Aorta (tissue), 5 donors: ENCODE results near the gene CALHM4. TPM values are rescaled to one million over a fixed set of nuclear protein-coding genes. Genes with fewer than 3 reads are reported as not detected.

ENCODE experiments used
- ATAC-seq: fragments of 200-7000 bp; cut with Tn5 transposase; one replicate; pipeline ENCODE4 v1.9.1; 2022; ENCODE audit warnings: moderate library complexity; ENCODE audit not compliant: low FRiP score
- DNase-seq, 2 donors: peaks; one replicate each; pipeline ENCODE4 v3.0.0-alpha.2; 2020
- H3K27ac ChIP-seq, 2 donors: one replicate each; pipeline ENCODE4 v1.5.1; 2013; ENCODE audit warnings: low read length in 2 of 2, mild to moderate bottlenecking in 2 of 2, moderate library complexity in 2 of 2, control low read depth in 1 of 2, inconsistent platforms in 1 of 2, low read depth in 1 of 2
- H3K27me3 ChIP-seq, 2 donors: one replicate each; pipeline ENCODE4 v1.6.1; 2013; ENCODE audit warnings: control low read depth in 1 of 2, low read length in 1 of 2, mild to moderate bottlenecking in 1 of 2, moderate library complexity in 1 of 2; ENCODE audit not compliant: insufficient read depth in 2 of 2, control insufficient read depth in 1 of 2
- H3K36me3 ChIP-seq, 2 donors: one replicate each; pipeline ENCODE4 v1.6.1; 2013; ENCODE audit warnings: control low read depth in 1 of 2, low read length in 1 of 2, mild to moderate bottlenecking in 1 of 2; ENCODE audit not compliant: insufficient read depth in 2 of 2, control insufficient read depth in 1 of 2
- H3K4me1 ChIP-seq, 2 donors: one replicate each; pipeline ENCODE4 v1.6.1; 2013; ENCODE audit warnings: low read length in 2 of 2, control low read depth in 1 of 2, mild to moderate bottlenecking in 1 of 2, moderate library complexity in 1 of 2; ENCODE audit not compliant: insufficient read depth in 2 of 2, control insufficient read depth in 1 of 2
- H3K4me3 ChIP-seq, 2 donors: one replicate each; pipeline ENCODE4 v1.5.1; 2013; ENCODE audit warnings: low read length in 2 of 2, control low read depth in 1 of 2, mild to moderate bottlenecking in 1 of 2
- H3K9me3 ChIP-seq: one replicate; pipeline ENCODE4 v1.6.1; 2013; ENCODE audit warnings: mild to moderate bottlenecking, low read length; ENCODE audit not compliant: control insufficient read depth
- WGBS, 2 donors: extraction: QIAGEN DNeasy Blood & Tissue Kit; methylation state at CpG; one replicate each; pipeline ENCODE4 v1.1.7; 2013; 5-methylcytosine and 5-hydroxymethylcytosine counted together
- intact Hi-C, 2 donors: fragments of 100-400 bp; cut with DNase I; formaldehyde crosslinking; loops; one replicate each; pipeline versions ENCODE4 v1.14.2 to v1.15.0; 2022
- polyA plus RNA-seq, 2 donors: library from polyadenylated mRNA; stranded (reverse); fragments of 200-250 nt; gene quantifications; one replicate each; pipeline ENCODE4 v1.2.3, GENCODE V29; 2013
- total RNA-seq, 2 donors: library from RNA; stranded (reverse); fragmentation: NEBNext Ultra II Directional; extraction: Animal tissue kit (Norgen Biotek cat#: 25700); gene quantifications; one replicate each; pipeline ENCODE4 v1.2.1, GENCODE V29; 2021
- donor health status: healthy with polysubstance abuse.
- donor health status: Bipolar disorder and iron deficiency.
- donor health status: DM: no; HTN: no; CAD: no.
- donor health status: DM: no; HTN: no; CAD: no.
- donor health status: DM: yes; HTN: yes; CAD: no.

CALHM4 gene
- total and polyA plus RNA-seq, 4 donors: 0.26 TPM; not detected in 3

DNA sequence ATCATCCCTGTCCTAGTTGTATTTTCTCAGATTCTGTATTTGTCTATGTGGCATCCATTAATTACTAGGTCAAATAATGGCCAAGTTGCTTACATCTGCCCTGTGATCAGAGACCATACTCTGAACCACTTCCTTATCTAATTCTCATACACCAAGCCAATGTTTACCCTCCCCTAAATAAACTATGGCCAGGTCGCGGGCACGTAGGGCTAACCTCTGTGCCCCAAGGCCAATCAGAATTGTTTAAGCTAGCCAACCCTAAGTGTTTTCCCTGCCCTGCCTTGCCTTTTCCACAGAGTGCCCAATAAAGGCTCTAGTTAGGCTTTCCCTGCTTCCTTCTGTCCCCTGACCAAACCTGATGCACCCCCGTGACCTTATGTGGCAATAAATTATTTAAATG lies 2.8 kb upstream of the CALHM4 start:
- H3K27me3 ChIP-seq: no peaks in the 10 kb centered on the region
- WGBS, 2 donors: 16 to 19% methylated on average over 4 of the region's 4 CpGs

DNA sequence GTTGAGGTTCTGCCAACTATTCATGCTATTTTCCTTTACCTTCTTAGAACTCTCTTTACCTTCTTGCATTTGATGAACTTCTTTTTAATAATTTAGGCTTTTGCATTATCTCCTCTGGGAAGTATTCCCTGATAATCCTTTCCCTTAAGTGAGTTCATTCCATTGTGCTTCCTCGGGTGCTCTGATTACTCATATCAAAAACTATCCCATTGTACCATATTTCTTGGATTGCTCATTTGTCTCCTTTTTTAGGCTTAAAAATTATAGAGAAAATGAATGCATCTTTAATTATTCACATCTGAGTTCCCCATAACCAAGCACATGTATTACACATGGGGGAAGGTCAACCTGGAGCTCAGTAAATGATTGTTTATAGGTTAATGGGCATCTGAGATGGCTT lies 2.5 kb downstream of the CALHM4 start:
- H3K27ac ChIP-seq: no peak overlapping the region
- H3K9me3 ChIP-seq: no peaks in the 10 kb centered on the region
- no peaks in the 10 kb centered on the region for H3K36me3 ChIP-seq
- no peaks in the 10 kb centered on the region for H3K4me1 ChIP-seq
- H3K27me3 ChIP-seq: no peaks in the 10 kb centered on the region
- no peak overlapping the region for H3K4me3 ChIP-seq
- intact Hi-C loops: no loop called here
- DNase-seq: no peak
- WGBS, 2 donors: 56 to 71% methylated on average over 1 of the region's 1 CpG
- no peak for ATAC-seq

More for the DNA sequence above, 2.8 kb upstream of the CALHM4 start:
- H3K27ac ChIP-seq: no peak overlapping the region
- H3K9me3 ChIP-seq: no peaks in the 10 kb centered on the region
- no peak for ATAC-seq
- no peaks in the 10 kb centered on the region for H3K4me1 ChIP-seq
- intact Hi-C loops: no loop called here
- H3K36me3 ChIP-seq: no peaks in the 10 kb centered on the region
- no peak overlapping the region for H3K4me3 ChIP-seq
- DNase-seq: no peak

DNA sequence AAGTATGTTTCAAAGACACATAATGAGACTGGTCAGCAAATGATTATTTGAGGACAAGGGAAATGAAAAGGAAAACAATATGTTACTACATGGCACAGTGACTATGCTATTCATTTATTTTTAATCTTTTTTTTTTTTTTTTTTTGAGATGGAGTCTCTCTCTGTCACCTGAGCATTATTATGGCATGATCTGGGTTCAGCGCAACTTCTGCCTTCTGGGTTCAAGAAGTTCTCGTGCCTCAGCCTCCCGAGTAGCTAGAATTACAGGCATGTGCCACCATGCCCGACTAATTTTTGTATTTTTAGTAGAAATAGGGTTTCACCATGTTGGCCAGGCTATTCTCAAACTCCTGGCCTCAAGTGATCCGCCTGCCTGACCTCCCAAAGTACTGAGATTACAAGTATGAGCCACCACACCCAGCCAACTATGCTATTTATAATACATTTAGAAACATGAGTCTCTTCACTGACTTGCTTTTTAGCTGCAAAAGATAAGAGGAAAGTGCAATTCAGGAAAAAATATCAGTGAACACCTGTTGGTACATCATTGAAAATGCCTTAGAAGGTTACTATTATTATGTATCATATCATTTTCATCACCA lies 3.4 kb downstream of the CALHM4 start:
- intact Hi-C loops: no loop called here
- Histone ChIP-seq H3K27ac (no peak overlapping the region), H3K4me1 (no peaks in the 10 kb centered on the region), H3K36me3 (no peaks in the 10 kb centered on the region), H3K27me3 (no peaks in the 10 kb centered on the region), H3K4me3 (no peak overlapping the region), H3K9me3 (no peaks in the 10 kb centered on the region)
- DNase-seq (no peak), ATAC-seq (no peak)
- WGBS, 2 donors: 88 to 94% methylated on average over 5 of the region's 5 CpGs

DNA sequence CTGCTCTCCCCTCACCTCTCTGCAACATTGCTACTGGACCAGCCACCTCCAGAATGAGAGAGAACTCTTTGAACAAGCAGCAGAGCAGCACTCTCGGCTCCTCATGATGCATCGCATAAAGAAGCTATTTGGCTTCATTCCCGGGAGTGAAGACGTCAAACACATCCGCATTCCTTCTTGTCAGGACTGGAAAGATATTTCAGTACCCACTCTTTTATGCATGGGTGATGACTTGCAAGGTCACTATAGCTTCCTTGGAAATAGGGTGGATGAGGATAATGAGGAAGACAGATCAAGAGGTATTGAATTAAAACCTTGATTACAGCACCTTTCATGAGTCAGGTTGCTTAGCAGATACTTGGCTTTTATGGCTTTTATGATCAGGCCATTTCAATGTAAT lies 4.3 kb downstream of the CALHM4 start:
- H3K36me3 ChIP-seq: no peaks in the 10 kb centered on the region
- intact Hi-C loops: no loop called here
- H3K4me3 ChIP-seq: no peak overlapping the region
- no peaks in the 10 kb centered on the region for H3K9me3 ChIP-seq
- H3K4me1 ChIP-seq: no peaks in the 10 kb centered on the region
- 17 to 24% methylated on average over 5 of the region's 5 CpGs for WGBS, 2 donors
- H3K27ac ChIP-seq: no peak overlapping the region
- H3K27me3 ChIP-seq: no peaks in the 10 kb centered on the region
- DNase-seq (no peak), ATAC-seq (no peak)

DNA sequence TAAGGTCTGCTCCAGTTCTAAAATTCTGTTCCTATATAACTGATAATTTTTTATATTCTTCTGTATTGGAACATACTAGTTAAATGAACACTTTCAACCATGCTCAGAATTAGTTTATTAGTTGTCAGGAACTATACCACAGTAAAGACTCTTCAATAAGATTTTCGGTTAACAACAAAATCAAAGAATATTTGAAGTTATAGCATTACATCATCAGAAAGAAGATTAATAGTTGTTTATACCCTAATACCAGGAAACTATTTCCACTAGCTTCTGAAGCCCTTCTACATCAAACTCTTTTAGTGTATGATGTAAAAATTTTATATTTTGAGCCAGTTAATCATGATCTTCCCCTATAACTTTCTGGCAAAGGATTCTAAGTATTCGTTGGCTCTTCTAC lies 6.6 kb downstream of the CALHM4 start:
- WGBS, 2 donors: 69 to 72% methylated on average over 2 of the region's 2 CpGs
- Histone ChIP-seq H3K4me3 (no peak overlapping the region), H3K27me3 (no peaks in the 10 kb centered on the region), H3K9me3 (no peaks in the 10 kb centered on the region), H3K36me3 (no peaks in the 10 kb centered on the region), H3K4me1 (no peaks in the 10 kb centered on the region), H3K27ac (no peak overlapping the region)
- DNase-seq: no peak
- ATAC-seq: no peak
- intact Hi-C loops: loop anchor here (10.0 kb wide), 1 partner anchor 275 kb away; no protein-coding TSS in a partner anchor

DNA sequence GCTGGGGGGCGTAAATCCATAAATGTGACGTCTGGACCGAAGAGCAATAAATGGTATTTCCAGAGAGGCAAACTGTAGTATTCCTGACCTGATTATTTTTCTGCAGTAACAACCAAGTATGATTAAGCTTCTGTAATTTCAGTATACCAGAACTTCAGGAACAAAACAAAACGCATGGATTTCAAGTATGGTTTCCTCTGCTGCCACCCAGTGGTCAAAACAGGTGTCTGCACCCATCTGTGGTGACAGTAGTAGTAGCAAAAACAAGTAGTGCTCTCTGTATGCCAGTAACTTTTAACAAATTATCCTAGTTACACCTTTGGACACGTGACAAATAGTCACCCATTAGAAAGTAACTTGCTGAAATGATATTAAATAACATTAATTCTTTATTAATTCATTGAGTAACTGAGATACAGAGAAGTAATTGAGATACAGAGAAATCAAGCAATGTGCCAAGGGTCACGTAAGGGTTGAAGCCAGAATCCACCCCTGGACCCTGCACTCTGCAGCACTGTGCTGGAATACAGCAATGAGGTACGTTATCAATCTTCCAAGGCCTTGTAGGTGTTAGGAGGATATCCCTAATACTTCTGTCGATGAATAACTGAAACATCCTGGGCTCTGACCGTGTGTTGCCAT lies 7.9 kb downstream of the CALHM4 start:
- H3K36me3 ChIP-seq: no peaks in the 10 kb centered on the region
- peak; percentile 80 for ATAC-seq
- no peak overlapping the region for H3K27ac ChIP-seq
- H3K27me3 ChIP-seq: no peaks in the 10 kb centered on the region
- no peaks in the 10 kb centered on the region for H3K4me1 ChIP-seq
- 35 to 37% methylated on average over 9 of the region's 9 CpGs for WGBS, 2 donors
- no peaks in the 10 kb centered on the region for H3K9me3 ChIP-seq
- peak; percentile 74 to 86 for DNase-seq
- intact Hi-C loops: loop anchor here (10.0 kb wide), 1 partner anchor 277 kb away; no protein-coding TSS in a partner anchor
- peak overlapping the region; percentile 35 to 38 for H3K4me3 ChIP-seq

DNA sequence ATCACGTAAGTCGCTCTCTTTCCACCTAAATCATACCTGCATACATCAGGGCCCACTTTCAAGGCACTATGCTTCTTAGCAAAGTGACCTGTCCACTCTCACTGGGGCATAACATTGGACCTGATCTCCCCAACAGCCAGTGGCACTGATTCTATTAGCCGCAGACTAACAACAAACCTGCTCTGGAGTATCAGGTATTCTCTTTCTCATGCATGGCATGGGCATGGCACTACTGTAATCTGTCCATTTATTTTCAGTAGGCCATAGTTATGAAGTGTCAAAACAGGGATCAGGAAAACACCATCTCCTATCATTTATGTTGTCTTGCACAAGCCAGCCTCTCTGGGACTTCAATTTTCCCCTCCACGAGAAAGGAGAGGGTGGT lies 8.5 kb downstream of the CALHM4 start:
- ATAC-seq (no peak), DNase-seq (no peak)
- no peaks in the 10 kb centered on the region for H3K9me3 ChIP-seq
- H3K27ac ChIP-seq: no peak overlapping the region
- intact Hi-C loops: loop anchor here (10.0 kb wide), 1 partner anchor 277 kb away; no protein-coding TSS in a partner anchor
- H3K4me3 ChIP-seq: no peak overlapping the region
- H3K36me3 ChIP-seq: no peaks in the 10 kb centered on the region
- 88 to 91% methylated on average over 4 of the region's 4 CpGs for WGBS, 2 donors
- no peaks in the 10 kb centered on the region for H3K27me3 ChIP-seq
- no peaks in the 10 kb centered on the region for H3K4me1 ChIP-seq

DNA sequence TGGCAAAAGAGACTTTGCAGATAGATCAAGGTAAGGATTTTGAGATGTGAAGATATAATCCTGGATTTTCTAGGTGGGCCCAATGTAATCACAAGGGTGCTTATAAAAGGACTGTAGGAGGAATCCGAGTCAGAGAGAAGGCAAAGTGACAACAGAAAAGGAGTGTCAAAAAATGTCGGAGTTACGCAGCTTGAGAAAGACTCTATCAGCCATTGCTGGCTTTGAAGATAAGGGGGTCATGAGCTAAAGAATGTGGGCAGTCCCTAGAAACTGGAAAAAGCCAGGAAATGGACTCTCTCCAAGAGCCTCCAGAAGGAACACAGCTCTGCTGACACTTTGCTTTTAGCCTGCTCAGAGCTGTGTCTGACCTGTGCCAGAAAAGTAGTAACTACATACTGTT lies 9.1 kb downstream of the CALHM4 start:
- intact Hi-C loops: loop anchor here (10.0 kb wide), 1 partner anchor 278 kb away; no protein-coding TSS in a partner anchor
- ATAC-seq (no peak), DNase-seq (no peak)
- H3K27ac ChIP-seq: no peak overlapping the region
- no peak overlapping the region for H3K4me3 ChIP-seq
- WGBS, 2 donors: 53 to 59% methylated on average over 3 of the region's 3 CpGs
- no peaks in the 10 kb centered on the region for H3K9me3 ChIP-seq
- no peaks in the 10 kb centered on the region for H3K27me3 ChIP-seq
- H3K4me1 ChIP-seq: no peaks in the 10 kb centered on the region
- no peaks in the 10 kb centered on the region for H3K36me3 ChIP-seq

DNA sequence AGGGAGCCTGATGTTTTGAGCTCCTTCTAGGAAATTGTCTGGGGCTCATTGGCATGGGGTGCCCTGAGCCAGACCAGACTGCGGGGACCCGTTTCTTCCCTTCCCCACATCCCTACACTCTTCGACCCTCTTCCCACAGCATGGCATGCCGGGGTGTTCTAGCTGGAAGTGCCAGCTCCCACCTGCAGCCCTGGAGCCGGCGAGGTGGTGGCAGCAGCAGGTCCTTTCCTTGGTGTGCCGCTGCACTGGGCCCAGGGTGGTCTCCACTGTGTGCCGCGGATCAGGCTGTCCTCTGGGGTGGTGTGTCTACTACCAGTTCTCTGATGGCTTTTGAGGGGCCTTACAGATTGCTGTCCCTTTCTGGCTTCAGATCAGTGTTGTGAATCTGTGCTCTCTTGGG lies 10.3 kb downstream of the CALHM4 start:
- Histone ChIP-seq H3K4me3 (no peak overlapping the region), H3K27me3 (no peaks in the 10 kb centered on the region), H3K27ac (no peak overlapping the region), H3K36me3 (no peaks in the 10 kb centered on the region), H3K9me3 (no peaks in the 10 kb centered on the region), H3K4me1 (no peaks in the 10 kb centered on the region)
- 93 to 95% methylated on average over 9 of the region's 9 CpGs for WGBS, 2 donors
- intact Hi-C loops: loop anchor here (10.0 kb wide), 1 partner anchor 279 kb away; no protein-coding TSS in a partner anchor
- ATAC-seq: no peak
- no peak for DNase-seq
